Measurements from ENCODE around the gene CMSS1. TPM values are rescaled to one million over a fixed set of nuclear protein-coding genes. Genes with fewer than 3 reads are reported as not detected.
"Not testable (repeated sequence)": the region's sequence is repeated elsewhere in the genome, so short reads cannot be mapped to it uniquely, and the experiment has no call there.

CMSS1 gene
- total RNA-seq, 1 donor from 2014 or later, result 17.3 TPM

- Histone ChIP-seq H3K27ac (peak overlapping the region; percentile 44), H3K36me3 (no peaks in the 10 kb centered on the region), H3K4me3 (no peak overlapping the region), H3K4me1 (peaks cover 36% of the 10 kb centered on the region), H3K9me3 (no peaks in the 10 kb centered on the region), H3K27me3 (ENCODE audit: low read depth) (no peaks in the 10 kb centered on the region)
- DNase-seq, result no peak
- no peak for TF ChIP-seq CTCF (IDR thresholded peaks at IDR 0.05)
- intact Hi-C loops (cut with DNase I), result no loop called here
- peak; percentile 60 to 73 for ATAC-seq
Observed at GRCh38 chr3:100047455-100048141, 229.9 kb downstream of the CMSS1 start.

- no peak for DNase-seq
- no peaks in the 10 kb centered on the region for H3K36me3 ChIP-seq
- H3K9me3 ChIP-seq, result no peaks in the 10 kb centered on the region
- peaks cover 36% of the 10 kb centered on the region for H3K4me1 ChIP-seq
- no peak overlapping the region for H3K4me3 ChIP-seq
- ATAC-seq, result no peak
- peak overlapping the region; percentile 44 for H3K27ac ChIP-seq
- TF ChIP-seq CTCF (IDR thresholded peaks at IDR 0.05), result no peak
- intact Hi-C loops (cut with DNase I), result no loop called here
- no peaks in the 10 kb centered on the region for H3K27me3 ChIP-seq (ENCODE audit: low read depth)
Observed at GRCh38 chr3:100048248-100048647, 230.6 kb downstream of the CMSS1 start.

GRCh38 chr3:100051513-100051912, 233.9 kb downstream of the CMSS1 start:
- H3K27me3 ChIP-seq (ENCODE audit: low read depth), result not testable (repeated sequence)

GRCh38 chr3:100053951-100054620, 236.4 kb downstream of the CMSS1 start:
- no peak for DNase-seq
- Histone ChIP-seq H3K27me3 (ENCODE audit: low read depth) (no peaks in the 10 kb centered on the region), H3K27ac (no peak overlapping the region), H3K36me3 (no peaks in the 10 kb centered on the region), H3K9me3 (no peaks in the 10 kb centered on the region), H3K4me1 (no peaks in the 10 kb centered on the region), H3K4me3 (no peak overlapping the region)
- peak; percentile 55 to 65 for ATAC-seq
- intact Hi-C loops (cut with DNase I), result no loop called here
- TF ChIP-seq CTCF (IDR thresholded peaks at IDR 0.05), result no peak

More at GRCh38 chr3:100051513-100051912, 233.9 kb downstream of the CMSS1 start:
- DNase-seq; H3K9me3 ChIP-seq; H3K36me3 ChIP-seq; intact Hi-C loops (cut with DNase I); H3K27ac ChIP-seq; ATAC-seq; H3K4me3 ChIP-seq: not testable (repeated sequence)
- H3K4me1 ChIP-seq, result peaks cover 19% of the 10 kb centered on the region

- no peaks in the 10 kb centered on the region for H3K4me1 ChIP-seq
- no peaks in the 10 kb centered on the region for H3K9me3 ChIP-seq
- TF ChIP-seq CTCF (IDR thresholded peaks at IDR 0.05), result no peak
- no peak overlapping the region for H3K4me3 ChIP-seq
- DNase-seq, result no peak
- no peak overlapping the region for H3K27ac ChIP-seq
- no peaks in the 10 kb centered on the region for H3K27me3 ChIP-seq (ENCODE audit: low read depth)
- ATAC-seq, result no peak
- intact Hi-C loops (cut with DNase I), result no loop called here
- no peaks in the 10 kb centered on the region for H3K36me3 ChIP-seq
Observed at GRCh38 chr3:100057716-100058575, 240.3 kb downstream of the CMSS1 start.

Data from lower lobe of right lung (tissue), 2 donors.